ENCODE measurements around the gene CEP83.

DNA sequence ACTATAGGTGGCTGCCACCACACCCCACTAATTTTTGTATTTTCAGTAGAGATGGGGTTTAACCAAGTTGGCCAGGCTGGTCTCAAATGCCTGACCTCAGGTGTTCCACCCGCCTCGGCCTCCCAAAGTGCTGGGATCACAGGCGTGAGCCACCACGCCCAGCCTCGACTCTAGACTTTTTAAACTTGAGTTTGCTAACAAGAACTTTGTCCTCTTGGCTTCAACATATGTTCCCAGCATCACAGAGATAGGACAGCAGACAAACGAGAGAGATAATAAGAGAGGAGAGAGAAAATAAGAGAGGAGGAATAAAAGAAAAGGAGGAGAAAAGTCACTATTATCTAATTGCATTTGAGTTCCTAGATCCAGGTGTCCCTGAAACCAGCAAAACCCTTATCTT lies 119.1 kb downstream of the CEP83 start:
- TF ChIP-seq, protein P1, sequence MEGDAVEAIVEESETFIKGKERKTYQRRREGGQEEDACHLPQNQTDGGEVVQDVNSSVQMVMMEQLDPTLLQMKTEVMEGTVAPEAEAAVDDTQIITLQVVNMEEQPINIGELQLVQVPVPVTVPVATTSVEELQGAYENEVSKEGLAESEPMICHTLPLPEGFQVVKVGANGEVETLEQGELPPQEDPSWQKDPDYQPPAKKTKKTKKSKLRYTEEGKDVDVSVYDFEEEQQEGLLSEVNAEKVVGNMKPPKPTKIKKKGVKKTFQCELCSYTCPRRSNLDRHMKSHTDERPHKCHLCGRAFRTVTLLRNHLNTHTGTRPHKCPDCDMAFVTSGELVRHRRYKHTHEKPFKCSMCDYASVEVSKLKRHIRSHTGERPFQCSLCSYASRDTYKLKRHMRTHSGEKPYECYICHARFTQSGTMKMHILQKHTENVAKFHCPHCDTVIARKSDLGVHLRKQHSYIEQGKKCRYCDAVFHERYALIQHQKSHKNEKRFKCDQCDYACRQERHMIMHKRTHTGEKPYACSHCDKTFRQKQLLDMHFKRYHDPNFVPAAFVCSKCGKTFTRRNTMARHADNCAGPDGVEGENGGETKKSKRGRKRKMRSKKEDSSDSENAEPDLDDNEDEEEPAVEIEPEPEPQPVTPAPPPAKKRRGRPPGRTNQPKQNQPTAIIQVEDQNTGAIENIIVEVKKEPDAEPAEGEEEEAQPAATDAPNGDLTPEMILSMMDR (optimal IDR thresholded peaks at IDR 0.05 in 1 of 3, IDR thresholded peaks at IDR 0.05 in 1 of 3, conservative IDR thresholded peaks at IDR 0.05 in 1 of 3; ENCODE audit: extremely low read depth in 1 of 3, insufficient read depth in 2 of 3, low read length in 3 of 3) = no peak
- TF ChIP-seq EZH2 (IDR thresholded peaks at IDR 0.05; ENCODE audit: low read length) = no peak
